Kidney glomerular epithelial cell (primary cell): ENCODE data around the gene RESF1.
A peak's percentile ranks its signal among the peaks of the same experiment; 100 is the strongest.
"Not testable (repeated sequence)": the region's sequence is repeated elsewhere in the genome, so short reads cannot be mapped to it uniquely, and the experiment has no call there.

ENCODE experiments used
- DNase-seq: peaks from one replicate; lab custom pipeline; 2025; lab: John Stamatoyannopoulos, UW

The RESF1 gene, protein sequence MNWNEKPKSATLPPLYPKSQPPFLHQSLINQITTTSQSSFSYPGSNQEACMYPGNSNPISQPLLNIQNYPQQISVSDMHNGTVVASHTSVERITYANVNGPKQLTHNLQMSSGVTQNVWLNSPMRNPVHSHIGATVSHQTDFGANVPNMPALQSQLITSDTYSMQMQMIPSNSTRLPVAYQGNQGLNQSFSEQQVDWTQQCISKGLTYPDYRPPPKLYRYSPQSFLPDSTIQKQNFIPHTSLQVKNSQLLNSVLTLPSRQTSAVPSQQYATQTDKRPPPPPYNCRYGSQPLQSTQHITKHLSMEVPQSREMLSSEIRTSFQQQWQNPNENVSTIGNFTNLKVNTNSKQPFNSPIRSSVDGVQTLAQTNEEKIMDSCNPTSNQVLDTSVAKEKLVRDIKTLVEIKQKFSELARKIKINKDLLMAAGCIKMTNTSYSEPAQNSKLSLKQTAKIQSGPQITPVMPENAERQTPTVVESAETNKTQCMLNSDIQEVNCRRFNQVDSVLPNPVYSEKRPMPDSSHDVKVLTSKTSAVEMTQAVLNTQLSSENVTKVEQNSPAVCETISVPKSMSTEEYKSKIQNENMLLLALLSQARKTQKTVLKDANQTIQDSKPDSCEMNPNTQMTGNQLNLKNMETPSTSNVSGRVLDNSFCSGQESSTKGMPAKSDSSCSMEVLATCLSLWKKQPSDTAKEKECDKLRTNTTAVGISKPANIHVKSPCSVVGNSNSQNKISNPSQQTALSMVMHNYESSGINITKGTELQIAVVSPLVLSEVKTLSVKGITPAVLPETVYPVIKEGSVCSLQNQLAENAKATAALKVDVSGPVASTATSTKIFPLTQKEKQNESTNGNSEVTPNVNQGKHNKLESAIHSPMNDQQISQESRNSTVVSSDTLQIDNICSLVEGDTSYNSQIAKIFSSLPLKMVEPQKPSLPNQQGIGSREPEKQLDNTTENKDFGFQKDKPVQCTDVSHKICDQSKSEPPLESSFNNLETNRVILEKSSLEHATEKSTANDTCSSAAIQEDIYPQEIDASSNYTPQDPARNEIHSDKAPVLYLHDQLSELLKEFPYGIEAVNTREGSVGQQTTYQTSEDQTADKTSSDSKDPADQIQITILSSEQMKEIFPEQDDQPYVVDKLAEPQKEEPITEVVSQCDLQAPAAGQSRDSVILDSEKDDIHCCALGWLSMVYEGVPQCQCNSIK (N-terminal part only)

DNA sequence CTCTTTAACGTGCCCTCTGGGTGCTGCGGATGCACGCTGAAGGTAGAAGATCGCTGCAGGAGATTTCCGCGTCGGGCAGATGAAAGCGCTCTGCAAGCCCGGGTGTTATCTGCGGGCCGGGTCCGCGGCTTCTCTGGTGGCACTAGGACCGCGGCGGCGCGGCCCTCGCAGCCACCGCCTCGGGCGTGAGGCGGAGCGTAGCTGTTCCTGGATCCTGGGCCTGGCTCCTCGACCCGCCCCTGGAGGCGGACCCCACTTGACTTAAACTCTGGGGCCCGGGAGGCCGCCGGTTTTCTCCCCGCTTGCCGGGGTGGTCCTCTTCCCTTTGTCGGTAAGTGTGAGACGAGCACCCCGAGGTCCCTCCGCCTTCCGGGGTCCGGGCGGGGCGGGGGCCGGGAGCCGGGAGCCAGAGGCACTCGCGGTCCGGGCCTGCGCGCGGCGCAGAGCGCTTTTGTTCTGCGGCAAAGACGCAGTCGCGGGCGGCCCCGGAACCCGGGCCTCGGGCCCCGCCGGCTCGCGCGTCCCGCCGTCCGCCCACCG, at the start of gene RESF1:
Gene RESF1 (plus strand): TSS at position 255 of the 540 bp plus-strand sequence. CDS start 21,541 bp downstream, outside the sequence.
- peak; percentile 88 for DNase-seq

DNA sequence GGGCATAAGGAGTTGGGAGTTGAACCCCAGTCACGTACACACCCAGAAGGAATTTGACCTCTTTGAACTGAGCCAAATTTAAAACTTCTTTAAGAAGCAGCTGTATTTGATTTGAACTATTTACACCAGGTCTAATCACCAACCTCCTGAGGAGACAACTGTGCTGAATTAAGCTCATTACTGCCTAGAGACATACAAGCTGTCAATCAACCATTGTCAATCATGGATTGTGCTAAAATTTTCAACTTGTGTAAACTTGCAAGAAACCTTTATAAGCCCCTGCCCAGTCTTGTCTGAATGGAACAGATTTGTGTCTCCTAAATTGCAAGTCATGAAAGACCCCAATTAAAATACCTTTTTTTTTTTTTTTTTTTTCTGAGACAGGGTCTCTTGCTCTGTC, 44.3 kb upstream of the RESF1 start:
- no peak for DNase-seq

DNA sequence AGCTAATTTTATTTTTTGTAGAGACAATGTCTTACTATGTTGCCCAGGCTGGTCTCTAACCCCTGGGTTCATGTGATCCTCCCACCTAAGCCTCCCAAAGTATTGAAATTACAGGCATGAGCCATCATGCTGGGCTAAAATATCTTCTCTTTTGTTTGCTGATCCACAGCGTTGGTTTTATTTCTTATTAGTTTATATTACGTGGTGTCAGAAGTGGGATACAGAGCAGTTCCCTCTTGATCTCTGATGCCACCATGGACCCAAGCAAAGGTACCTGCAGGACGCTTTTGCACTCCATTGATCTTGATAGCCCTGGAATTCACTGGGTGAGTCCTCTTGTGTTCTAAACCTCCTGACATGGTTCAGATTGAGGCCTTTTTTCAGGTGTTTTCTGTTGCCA, 43.8 kb upstream of the RESF1 start:
- DNase-seq, result no peak

DNA sequence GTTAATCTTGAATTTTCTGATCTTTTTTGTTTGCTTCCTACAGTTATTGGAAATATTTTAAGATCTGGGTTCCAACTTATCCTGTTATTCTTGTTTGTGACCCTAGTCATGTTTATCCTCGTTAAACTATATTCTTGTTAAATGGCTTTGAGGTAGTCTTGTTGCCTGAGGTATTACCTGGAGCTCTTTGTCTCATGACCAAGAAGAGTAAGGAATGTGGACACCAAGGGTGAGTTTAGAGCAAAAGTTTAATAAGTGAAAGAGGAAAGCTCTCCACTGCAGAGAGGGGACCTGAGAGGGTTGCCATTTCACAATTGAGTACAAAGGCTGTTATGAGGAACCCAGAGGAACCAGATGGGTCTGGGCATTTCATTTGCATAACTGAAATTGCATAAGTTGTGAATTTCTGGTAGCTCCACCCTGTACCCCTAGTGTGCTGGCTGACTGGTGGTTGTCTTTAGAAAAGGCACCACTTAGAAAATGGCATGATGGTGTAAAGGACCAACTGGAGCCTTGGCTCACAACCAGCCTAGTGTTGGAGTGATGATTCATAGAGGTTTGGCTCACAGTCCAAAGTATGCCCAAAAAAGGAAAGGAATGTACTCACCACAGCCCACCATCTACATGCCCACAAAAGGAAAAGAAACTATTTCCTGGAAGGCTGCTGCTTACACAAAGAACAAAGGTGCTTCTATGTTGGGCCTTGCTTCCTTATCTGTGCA, 36.7 kb upstream of the RESF1 start:
- DNase-seq, result no peak

DNA sequence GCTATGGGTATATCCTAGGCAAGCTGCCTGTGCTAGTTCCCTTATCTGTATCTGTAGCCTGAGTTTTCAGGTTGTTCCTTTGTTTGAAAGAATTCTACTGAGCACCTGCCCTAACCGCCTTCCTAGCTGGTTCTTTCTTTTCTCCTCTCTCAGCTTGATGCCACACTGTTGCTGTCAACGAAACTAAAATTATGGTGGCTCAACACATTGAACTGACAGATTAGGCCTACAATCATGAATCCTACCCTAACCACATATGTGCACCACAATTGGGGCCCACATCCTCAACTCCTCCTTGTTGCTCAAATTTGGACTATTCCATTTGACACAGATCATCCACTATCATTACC, 36.2 kb upstream of the RESF1 start:
- DNase-seq, result no peak

DNA sequence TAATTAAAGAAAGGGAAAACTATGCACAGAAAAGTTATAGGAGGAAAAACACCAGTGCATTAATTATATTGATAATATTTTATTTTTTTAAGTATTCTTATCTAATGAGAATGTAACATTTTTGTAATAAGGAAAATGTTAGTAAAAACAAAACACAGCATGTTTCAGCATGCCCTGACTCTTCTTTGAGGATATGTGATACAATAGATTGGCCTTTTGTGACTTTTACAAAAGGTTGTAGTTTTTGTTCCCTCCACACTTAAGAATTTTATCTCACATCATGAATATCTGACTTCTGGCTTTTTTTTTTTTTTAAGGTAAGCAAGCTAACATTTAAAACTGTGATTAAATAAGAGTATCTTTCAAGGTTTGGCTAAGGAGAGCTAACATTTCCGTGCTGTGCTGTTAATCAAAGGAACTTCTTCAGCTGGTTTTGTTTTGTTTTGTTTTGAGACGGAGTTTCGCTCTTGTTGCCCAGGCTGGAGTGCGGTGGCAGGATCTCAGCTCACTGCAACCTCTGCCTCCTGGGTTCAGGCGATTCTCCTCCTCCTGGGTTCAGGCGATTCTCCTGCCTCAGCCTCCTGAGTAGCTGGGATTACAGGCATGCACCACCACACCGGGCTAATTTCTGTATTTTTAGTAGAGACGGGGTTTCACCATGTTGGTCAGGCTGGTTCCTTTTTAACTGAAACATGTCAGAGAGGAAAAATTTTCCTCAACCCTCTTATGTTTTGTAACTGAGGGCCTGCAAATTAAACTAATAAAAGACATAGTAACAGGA, 30.8 kb upstream of the RESF1 start:
- no peak for DNase-seq

DNA sequence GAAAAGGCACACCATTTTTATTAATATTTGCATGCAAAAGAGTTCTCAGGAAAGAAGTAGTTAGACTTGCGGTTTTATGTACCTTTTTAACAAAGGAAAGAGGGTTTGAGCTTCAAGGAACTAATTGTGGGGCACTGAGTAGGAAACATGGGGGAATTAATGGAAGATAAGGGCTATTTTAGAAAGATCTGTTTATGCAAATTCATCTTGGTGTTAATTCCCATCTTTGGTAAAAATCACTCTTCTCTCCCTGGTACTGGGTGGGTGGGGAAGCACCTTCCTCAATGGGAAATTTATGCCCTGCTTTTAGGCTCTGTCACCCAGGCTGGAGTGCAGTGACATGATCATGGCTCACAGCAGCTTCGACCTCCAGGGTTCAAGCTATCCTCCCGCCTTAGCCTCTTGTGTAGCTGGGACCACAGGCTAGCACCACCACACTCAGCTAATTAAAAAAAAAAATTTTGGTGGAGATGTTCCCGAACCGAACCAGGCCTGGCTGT, 30.1 kb upstream of the RESF1 start:
- DNase-seq, result no peak

DNA sequence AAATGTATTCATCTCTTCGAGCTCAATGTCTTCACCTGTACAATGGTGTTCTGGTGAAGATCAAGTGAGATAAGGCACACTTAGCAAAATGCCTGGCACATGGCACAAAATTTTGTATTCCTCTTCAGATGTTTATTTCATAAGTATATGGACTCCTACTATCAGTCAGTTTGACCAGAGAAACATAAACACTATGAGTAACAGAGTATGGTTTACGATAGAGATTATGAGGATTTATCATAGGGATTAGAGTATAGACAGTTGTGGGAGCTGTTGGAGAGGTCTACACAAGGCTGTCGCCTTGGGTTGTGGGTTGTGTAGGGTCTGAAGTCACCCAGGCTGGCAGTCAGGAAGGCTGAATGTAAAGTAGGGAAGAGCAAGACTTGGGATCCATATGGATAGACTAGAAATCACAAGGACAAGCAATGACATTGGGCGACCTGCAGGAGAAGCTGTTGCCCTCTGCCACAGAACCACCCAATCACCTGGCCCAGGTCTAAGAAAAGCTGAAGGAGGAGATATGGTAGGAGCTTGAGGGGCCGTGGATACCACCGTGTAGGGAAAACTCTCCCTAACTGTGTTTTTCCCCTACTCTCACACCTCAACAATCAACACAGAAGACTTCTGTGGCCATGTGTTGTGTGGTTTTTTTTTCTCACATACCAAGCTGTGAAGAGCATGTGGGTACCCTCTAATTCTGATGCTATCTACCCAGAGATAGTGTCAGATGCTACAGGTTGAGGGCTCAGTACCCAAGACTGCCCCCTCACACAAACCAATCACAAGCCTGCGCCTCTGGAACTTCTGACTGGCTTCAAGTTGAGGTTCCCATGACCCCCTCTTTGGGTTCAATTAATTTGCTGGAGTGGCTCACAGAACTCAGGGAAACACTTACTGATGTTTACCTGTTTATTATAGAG, 27.2 kb upstream of the RESF1 start:
- DNase-seq, result no peak

DNA sequence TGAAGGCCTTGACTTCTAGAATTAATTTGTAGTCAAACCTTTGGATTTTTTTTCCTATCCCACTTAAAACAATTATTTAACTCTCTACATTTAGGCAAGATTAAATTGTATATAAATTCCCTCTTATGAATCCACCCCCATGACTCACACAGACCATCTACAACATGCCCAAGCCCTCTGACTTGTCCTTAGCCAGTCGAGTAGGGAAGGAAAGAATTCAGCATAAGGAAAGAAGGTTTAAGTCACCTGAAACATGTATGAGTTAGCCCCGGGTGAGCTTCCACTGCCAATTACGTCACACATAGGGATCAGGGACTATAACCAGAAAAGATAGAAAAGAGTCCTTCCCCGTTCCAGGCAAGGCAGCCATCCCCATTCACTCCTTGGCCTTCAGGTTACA, 14.9 kb upstream of the RESF1 start:
- DNase-seq, result no peak

DNA sequence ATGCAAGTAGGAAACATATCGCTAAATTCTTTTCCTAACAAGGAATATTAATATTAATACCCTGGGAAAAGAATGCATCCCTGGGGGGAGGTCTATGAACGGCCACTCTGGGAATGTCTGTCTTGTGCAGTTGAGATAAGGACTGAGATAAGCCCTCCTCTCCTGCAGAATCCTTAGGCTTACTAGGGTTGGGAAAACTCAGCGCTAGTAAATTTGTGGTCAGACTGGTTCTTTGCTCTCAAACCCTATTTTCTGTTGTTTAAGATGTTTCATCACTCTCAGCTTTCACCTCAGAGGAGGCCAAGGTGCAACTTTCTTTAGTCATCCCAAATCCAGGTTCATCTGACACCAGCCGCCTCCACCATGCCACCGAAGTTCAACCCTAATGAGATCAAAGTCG, 11.2 kb upstream of the RESF1 start:
- DNase-seq, result no peak

DNA sequence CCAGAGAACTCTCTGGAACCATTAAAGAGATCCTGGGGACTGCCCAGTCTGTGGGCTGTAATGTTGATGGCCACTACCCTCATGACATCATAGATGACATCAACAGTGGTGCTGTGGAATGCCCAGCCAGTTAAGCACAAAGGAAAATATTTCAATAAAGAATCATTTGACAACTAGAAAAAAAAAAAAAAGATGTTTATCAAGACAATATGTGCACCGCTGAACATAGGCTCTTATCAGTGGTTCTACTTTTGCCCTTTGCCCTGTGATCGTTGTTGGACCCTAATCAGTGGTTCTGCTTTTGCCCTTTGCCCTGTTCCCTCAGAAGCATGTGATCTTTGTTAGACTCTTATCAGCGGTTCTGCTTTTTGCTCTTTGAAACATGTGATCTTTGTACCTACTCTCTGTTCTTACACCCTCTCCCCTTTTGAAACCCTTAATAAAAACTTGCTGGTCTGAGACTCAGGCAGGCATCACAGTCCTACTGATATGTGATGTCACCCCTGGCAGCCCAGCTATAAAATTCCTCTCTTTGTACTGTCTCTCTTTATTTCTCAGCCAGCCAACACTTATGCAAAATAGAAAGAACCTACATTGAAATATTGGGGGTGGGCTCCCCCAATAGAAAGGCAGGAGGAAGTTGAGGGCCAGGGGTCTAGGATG, 10.4 kb upstream of the RESF1 start:
- DNase-seq, result not testable (repeated sequence)

DNA sequence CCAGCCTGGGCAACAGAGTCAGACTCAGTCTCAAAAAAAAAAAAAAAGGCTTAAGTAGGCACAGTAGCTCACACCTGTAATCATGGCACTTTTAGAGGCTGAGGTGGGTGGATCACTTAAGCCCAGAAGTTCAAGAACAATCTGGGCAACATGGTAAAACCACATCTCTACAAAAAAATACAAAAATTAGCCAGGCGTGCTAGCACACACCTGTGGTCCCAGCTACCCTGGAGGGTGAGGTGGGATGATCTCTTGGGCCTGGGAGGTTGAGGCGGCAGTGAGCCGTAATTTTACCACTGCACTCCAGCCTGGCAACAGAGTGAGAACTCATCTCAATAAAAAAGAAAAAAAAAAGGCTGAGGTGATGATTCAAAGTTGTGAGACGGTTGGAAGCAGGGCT, 9.1 kb upstream of the RESF1 start:
- DNase-seq, result no peak

DNA sequence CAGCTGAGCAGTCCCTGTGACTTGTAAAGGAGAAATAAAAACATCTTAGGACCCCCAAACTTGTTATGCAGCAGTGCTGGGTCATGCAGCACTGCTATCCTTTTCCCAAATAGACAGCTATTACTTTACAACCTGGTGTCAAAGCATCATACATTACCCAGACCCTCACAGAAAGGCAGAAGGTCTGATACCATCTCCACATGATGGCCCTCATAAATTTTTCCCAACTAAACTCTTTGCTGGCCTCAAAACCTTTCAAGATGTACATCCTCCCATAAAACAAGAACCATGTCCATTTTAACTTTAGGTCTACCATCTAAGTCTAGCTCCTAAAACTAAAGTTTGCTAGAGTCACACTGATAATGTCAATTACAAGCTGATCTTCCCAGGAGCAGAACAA, 8.7 kb upstream of the RESF1 start:
- DNase-seq, result no peak

DNA sequence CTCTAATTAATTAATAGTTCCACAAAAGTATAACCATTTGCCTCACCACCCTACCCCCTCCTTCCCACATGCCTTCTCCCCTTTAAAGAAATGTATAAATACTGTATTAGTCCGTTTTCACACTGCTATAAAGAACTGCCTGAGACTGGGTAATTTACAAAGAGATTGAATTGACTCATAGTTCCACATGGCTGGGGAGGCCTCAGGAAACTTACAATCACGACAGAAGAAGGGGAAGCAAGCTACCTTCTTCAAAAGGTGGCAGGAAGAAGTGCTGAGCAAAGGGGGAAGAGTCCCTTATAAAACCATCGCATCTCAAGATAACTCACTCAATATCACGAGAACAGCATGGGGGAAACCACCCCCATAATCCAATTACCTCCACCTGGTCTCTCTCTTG, 8.2 kb upstream of the RESF1 start:
- no peak for DNase-seq

DNA sequence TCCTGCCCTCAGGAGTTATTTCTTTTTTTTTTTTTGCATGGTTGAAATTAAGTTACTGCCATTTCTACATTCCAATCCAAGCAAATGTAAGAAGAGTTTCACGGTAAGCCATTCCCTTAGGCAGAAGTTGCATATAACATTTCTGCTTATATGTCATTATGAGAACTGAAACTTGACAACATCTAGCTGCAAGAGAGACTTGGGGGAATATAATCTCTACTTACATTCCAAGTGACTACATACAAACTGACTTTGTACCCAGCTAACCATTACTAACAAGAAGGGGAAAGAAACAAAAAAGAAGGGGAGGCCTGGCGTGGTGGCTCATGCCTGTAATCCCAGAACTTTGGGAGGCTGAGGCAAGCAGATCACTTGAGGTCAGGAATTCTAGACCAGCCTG, 7.3 kb upstream of the RESF1 start:
- DNase-seq, result no peak

DNA sequence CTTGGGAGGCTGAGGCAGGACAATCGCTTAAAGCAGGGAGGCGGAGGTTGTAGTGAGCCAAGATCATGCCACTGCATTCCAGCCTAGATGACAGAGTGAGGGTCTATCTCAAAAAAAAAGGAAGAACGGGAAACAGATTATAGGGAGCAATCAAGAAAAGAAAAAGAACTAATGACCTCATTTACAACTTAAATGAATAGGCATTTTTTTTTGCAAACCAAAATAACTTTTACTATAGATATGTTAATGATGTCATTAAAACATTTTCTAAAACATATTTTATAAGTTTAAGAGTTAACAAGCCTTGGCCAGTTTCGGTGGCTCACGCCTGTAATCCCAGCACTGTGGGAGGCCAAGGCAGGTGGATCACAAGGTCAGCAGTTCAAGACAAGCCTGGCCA, 6.8 kb upstream of the RESF1 start:
- DNase-seq, result no peak

DNA sequence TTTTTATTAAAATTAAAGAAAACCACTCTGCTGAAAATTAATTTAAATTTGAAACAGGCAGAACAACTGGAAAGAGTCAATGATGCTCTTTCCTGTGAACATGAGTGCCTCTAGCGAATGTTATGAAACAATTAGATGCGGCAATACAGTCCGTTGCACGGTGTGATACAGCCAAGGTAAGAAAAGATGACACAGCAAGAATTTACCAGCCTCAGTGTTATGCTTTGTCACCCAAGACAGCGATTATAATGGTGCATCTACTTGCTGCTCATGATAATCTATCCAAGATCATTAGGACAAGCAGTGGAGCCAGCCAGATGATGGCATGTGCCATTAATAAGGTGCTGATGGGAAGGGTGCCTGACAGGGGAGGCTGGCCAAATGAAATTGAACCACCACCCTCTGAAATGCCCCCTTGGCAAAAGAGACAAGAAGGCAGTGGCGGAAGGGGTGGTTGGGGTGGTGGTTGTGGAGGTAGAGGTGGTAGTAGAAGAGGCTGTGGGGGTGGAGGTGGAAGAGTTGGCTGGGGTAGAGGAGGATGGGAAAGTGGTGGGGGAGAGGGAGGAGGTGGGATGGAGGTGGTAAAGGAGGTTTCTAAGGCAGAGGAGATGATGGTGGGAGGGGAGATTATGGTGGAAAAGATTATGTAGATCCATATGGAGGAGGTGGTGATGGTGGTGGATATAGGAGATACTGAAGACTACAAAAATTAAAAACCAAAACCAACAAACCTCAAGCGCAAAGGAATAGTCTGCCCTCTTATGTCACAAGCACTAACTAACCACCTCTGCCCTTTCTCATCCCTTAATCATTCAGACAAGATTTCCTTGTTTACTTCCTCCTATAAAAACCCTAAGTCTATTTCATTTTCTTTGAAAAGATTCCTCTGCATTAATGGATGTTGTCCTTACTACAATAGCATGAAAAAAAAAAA, 4.0 kb upstream of the RESF1 start:
- no peak for DNase-seq
